SIG-M5 (cell line): ENCODE data around the gene TMEM190.

Source experiments
- DNase-seq: peaks from one replicate; lab custom pipeline; 2025; lab: John Stamatoyannopoulos, UW

Gene TMEM190

DNA sequence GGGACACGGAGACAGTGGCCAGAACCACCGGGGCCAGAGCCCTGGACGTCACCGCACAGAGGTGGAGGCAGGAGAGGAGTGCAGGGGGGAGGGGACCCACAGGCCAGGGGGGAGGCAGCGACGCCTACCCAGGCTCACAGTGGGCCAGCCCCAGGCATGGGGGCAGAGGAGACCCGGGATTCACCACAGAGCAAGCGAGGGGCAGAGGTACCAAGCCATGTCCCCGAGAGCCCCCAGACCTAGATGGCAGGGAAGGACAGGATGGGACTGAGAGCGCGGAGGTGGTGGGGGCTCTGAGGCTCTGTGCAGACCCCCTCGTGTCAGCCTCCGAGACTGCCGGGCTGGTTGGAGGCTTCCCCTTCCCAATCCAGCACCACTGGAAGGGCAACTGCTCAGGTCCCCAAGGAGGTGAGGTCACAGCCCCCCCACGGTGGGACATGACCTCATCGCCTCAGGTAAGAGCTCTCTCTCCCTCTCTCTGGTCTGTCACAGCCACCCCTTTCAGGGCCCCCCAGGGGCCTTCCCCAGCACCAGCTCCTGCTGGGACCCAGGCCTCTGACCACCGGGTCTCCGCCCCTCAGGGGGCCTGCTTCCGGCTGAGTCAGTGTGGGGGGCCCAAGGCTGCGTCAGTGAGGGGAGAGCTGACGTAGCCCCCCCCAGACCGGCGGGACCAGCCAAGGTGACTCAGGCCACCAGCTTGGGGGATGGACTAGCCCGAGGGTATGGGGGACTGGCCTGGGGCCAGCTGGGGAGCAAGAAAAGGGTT, 4.1 kb upstream of the TMEM190 start:
- DNase-seq = no peak

DNA sequence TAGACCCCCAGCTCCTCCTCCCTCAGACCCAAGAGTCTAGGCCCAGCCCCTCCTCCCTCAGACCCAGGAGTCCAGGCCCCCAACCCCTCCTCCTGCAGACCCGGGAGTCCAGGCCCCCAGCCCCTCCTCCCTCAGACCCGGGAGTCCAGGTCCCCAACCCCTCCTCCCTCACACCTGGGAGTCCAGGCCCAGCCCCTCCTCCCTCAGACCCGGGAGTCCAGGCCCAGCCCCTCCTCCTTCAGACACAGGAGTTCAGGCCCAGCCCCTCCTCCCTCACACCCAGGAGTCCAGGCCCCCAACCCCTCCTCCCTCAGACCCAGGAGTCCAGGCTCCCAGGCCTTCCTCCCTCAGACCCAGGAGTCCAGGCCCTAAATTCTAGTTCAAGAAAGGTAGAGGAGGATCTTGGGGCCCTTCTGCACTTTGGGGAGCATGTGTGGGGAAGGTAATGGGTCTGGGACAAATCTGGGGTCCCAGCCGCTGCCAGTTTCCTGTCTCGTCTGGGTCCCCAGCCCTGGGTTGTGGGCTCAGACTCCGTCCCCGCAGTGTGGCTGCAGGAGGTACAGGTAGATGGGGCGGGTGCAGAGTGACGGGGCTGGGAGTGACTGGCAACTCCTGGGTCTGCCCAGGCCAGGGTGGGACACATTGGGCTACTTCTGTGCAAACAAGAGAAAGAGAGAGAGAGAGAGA, 3.2 kb upstream of the TMEM190 start:
- no peak for DNase-seq

DNA sequence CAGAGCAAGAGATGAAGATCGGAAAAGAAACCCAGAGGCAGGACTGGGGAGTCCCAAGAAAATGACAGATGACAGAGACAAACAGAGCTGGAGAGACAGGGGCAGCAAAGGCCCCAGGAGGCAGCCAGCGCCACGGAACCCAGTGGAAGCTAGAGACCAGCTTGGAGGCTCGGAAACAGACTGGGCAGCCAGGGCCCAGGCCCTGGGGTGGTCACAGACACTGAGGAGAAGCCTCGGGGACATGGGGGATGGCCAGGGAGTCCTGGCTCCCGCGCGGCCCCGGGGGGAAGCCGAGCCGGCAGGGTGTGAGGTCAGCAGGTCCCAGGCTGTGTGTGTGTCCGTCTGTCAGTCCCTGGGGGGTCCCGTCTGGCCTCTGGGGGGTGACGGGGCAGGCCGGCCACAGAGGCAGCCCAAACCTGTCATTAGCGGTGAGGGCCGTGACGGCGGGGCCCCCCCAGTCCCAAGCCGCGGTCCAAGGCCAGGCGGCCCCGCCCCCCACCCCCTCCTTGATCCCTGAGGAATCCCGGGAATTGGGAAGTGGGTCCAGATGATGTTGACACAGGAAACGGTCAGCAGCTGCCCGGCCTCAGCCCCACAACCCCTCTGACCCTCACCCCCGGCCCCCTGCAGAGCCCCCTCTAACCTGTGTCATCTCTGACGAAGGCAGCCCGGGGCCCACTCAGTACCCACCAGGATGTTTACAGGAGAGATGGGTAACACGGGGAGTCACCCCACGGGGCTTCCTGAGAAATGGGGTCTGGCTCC, 2.5 kb upstream of the TMEM190 start:
- DNase-seq = no peak

DNA sequence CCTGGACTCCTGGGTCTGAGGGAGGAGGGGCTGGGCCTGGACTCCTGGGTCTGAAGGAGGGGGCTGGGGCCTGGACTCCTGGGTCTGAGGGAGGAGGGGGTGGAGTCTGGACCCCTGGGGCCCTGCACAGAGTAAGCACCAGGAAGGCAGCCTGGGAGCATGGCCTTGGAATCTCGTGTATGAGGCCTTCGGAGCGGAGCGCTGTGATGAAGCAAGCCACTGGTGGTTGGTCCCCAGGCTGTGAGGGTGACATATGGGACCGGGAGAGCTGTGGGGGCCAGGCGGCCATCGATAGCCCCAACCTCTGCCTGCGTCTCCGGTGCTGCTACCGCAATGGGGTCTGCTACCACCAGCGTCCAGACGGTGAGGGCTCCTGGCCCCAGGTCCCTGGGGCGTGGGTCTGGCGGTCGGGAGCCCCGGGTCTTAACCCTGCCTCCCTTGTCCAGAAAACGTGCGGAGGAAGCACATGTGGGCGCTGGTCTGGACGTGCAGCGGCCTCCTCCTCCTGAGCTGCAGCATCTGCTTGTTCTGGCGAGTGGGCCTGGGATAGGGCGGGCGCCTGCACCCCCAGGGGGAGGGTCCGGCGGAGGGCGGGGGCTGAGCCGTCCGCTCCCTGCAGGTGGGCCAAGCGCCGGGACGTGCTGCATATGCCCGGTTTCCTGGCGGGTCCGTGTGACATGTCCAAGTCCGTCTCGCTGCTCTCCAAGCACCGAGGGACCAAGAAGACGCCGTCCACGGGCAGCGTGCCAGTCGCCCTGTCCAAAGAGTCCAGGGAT, 918 bp downstream of the TMEM190 start:
- no peak for DNase-seq

DNA sequence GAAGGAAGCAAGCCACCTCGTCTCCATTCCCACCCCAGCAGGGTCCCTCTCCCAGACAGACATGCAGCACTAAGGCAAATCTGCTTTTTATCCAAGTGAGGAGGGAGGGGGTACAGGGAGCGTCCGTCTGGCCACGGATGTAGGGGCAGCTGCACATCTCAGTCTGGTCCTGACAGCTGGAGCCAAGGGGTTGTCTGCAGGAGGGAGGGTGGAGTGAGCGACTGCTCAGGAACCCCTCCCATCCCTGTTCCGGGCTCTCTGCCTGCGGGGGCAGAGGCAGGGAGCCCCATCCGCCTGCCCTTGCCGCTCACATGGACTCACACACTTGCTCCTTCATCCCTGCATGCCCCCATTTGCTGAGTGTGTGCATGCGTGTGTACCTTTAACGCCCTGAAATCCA, 2.5 kb downstream of the TMEM190 start:
- no peak for DNase-seq

GRCh38 chr19:55382013-55382412, 5.4 kb downstream of the TMEM190 start:
- DNase-seq = no peak

GRCh38 chr19:55382522-55383054, 6.0 kb downstream of the TMEM190 start:
- DNase-seq = no peak

- DNase-seq = no peak
Measured at GRCh38 chr19:55383279-55384130, 6.9 kb downstream of the TMEM190 start.

DNA sequence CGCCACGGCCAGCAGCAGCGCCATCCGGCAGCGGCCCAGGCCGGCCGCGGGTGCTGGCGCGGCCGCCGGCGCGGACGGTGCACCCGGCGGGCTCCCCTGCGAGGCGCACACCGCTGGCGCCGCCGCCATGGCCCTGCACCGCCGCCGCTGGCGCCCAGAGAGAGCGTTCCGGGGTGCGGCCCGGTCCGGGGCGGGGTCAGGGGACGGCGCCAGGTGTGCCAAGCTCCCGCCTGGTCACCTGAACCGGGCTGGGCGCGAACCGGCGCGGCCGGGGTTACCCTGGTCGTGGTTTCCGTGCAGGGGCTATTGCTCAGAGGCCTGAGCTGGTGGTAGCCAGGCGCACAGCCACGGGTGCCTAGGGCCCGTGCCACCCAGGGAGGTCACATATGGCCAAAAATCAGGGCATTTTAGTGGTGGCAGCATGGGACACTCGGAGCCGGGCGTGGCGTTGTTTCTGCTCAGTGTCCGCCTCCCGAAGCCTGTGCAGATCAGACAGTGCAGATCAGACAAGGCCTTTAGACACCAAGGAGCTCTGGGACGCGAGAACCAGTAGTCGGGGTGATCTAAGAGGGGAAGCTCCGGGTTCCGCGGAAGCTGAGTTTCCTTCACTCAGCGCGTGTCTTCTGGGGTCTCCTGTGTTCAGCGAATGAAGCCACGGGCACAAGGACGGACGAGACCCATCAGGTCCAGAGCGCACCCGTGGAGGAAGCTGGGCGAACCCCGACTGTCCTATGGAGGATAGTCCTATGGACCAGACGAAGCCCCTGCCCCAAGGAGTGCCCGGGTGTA, 7.7 kb downstream of the TMEM190 start, which contains the start of gene TMEM238:
TSS of gene TMEM238 (minus strand) at position 162 of the 789 bp plus-strand sequence. CDS start at position 129, 33 bp downstream.
- DNase-seq = no peak

GRCh38 chr19:55384920-55385723, 8.5 kb downstream of the TMEM190 start:
- DNase-seq = peak; percentile 70

DNA sequence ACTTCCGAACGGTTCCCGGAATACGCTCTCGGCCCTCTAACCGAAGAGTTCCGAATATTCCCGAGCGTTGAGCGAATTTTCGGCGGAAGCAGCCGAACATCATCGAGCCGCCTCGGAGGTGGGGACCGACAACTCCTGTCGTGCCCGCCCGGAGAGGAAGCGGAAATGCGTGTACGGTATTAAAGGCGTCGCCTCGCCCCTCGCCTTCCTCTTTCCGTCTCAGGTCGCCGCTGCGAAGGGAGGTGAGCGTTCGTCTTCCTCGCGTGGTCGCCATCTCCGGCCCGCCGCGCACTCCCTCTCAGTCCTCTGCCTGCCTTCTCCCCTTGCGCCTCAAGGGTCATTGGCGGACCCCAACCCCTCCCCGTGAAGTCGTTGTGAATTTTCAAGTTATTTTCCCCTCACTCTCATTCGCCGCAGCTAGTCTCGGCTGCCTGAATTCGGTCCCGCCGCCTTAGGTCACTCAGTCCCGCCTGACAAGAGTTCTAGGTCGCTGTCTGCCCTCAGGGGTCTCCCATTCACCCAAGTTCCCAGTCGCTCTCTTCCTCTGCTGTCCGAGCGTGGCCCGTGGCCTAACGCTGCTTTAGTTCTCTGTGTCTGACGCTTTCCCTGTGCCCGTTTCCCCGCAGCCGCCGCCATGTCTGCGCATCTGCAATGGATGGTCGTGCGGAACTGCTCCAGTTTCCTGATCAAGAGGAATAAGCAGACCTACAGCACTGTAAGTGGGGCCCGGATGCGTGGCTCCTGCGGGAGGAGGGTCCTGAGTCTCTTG, 9.3 kb downstream of the TMEM190 start, which contains the start of gene RPL28:
TSS of gene RPL28 (plus strand) at position 209 of the 769 bp plus-strand sequence. CDS start at position 635, 426 bp downstream.
- peak; percentile 64 for DNase-seq

GRCh38 chr19:55386493-55386971, 9.9 kb downstream of the TMEM190 start:
- DNase-seq = no peak

- DNase-seq = no peak
Measured at GRCh38 chr19:55387736-55388497, 11.3 kb downstream of the TMEM190 start.

GRCh38 chr19:55389386-55390317, 13.0 kb downstream of the TMEM190 start:
- no peak for DNase-seq

GRCh38 chr19:55390461-55390880, 13.8 kb downstream of the TMEM190 start:
- DNase-seq = no peak

DNA sequence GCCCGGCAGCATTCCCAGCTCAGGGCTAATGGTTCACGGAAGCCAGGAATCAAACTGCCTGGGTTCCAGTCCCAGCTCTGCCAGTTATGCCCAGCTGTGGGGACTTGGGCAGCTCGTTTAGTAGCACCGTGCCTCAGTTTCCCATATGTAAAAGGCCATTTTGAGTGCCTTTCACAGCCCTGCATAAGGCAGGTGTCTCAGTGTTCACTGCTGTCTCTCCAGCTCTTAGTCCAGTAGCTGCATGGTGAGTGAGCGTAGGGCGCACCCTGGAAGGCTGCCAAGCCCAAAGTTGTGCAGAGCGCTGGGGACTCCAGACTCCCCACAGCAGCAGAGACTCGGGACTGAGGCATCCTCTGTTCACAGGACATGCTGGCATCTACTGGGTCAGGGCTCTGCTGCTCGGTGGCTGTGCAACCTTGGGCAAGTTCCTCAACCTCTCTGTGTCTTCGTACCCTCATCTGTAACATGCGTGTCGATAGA, 14.6 kb downstream of the TMEM190 start:
- DNase-seq = no peak
